ENCODE results near the gene SNX1.

The SNX1 gene

DNA sequence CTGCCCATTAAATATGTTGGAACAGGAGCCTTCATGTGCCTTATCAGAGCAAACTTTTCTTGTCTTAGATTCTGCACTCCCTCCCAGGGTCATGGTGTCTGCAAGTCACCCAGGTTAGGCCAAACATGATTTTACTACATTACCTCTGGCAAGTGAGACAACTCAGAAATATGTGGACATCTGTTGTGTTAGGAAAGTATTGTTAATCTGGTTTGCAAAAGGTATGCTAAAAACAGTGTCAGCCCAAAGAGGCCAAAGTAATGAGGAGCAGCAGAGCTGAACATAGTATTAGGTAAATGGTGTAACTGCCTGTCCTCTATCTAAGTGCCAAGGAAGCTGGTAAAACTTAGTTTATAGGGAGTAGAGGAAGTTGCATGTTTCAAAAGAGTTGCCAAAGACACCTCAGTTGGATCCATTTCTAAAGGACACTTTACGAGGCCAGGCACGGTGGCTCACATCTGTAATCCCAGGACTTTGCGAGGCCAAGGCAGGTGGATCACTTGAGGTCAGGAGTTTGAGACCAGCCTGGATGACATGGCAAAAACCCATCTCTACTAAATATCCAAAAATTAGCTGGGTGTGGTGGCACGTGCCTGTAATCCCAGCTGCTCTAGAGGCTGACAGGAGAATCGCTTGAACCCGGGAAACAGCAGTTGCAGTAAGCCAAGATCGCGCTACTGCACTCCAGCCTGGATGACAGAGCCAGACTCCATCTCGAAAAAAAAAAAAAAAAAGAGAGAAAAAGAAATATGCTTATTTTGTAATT lies 89.5 kb downstream of the SNX1 start:
- Histone ChIP-seq H3K27ac (no peak overlapping the region), H3K4me1 (no peaks in the 10 kb centered on the region), H2AFZ (no peak overlapping the region), H3K27me3 (ENCODE audit: control insufficient read depth, insufficient read depth, low read length) (no peaks in the 10 kb centered on the region), H3K79me2 (no peaks in the 10 kb centered on the region), H3K36me3 (ENCODE audit: control insufficient read depth, insufficient read depth, low read length) (no peaks in the 10 kb centered on the region), H3K4me2 (ENCODE audit: low read length) (no peak overlapping the region), H3K9me3 (ENCODE audit: control insufficient read depth, low read length) (no peaks in the 10 kb centered on the region), H3K9ac (no peak overlapping the region), H3K4me3 (ENCODE audit: low read depth, low read length) (no peak overlapping the region)
- TF ChIP-seq, protein P1, sequence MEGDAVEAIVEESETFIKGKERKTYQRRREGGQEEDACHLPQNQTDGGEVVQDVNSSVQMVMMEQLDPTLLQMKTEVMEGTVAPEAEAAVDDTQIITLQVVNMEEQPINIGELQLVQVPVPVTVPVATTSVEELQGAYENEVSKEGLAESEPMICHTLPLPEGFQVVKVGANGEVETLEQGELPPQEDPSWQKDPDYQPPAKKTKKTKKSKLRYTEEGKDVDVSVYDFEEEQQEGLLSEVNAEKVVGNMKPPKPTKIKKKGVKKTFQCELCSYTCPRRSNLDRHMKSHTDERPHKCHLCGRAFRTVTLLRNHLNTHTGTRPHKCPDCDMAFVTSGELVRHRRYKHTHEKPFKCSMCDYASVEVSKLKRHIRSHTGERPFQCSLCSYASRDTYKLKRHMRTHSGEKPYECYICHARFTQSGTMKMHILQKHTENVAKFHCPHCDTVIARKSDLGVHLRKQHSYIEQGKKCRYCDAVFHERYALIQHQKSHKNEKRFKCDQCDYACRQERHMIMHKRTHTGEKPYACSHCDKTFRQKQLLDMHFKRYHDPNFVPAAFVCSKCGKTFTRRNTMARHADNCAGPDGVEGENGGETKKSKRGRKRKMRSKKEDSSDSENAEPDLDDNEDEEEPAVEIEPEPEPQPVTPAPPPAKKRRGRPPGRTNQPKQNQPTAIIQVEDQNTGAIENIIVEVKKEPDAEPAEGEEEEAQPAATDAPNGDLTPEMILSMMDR (IDR thresholded peaks at IDR 0.05): no peak

DNA sequence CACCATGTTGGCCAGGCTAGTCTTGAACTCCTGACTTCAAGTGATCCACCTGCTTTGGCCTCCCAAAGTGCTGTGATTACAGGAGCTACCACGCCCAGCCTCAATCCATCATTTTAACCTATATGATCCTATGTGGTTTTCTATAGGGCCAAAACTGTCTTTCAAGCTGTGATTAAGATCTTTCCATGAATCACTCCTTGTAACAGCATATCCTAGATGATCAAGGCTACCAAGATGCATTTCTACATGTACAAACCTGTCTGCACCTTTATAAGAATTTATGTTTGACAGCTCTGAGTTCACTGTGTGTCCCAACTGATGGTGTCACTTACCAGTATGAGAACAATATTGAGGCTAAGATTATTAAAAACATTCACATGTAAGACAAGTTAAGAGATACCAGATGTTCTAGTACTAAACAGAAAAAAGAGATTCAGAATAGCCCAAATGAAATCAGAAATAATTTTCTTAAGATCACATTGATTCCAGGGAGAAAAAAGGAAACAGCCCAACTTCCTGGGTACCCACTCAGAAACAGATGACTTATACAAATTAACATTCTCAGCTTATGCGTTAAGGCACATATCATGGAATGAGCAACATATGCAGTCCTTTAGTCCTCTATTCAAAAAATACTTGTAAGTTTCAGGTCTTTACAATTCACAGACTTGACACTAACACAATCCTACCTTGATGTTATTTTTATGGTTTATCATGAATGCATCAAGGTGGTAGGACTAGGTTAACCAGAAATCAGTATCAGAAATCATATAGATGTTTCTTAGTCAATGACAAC lies 91.8 kb downstream of the SNX1 start:
- H3K4me3 ChIP-seq (ENCODE audit: low read depth, low read length): no peak overlapping the region
- no peaks in the 10 kb centered on the region for H3K36me3 ChIP-seq (ENCODE audit: control insufficient read depth, insufficient read depth, low read length)

More for the DNA sequence above, 91.8 kb downstream of the SNX1 start:
- Histone ChIP-seq H3K9me3 (ENCODE audit: control insufficient read depth, low read length) (no peaks in the 10 kb centered on the region), H3K4me1 (no peaks in the 10 kb centered on the region), H3K9ac (no peak overlapping the region), H3K79me2 (no peaks in the 10 kb centered on the region), H3K27me3 (ENCODE audit: control insufficient read depth, insufficient read depth, low read length) (no peaks in the 10 kb centered on the region), H3K4me2 (ENCODE audit: low read length) (no peak overlapping the region), H2AFZ (no peak overlapping the region), H3K27ac (no peak overlapping the region)
- TF ChIP-seq, protein P1 (IDR thresholded peaks at IDR 0.05): no peak
